DND-41 (cell line): ENCODE measurements around the gene RBBP7.

Experiments
- CTCF ChIP-seq: IDR thresholded peaks from 2 replicates; pipeline ENCODE4 v1.5.1; 2012; ENCODE audit warnings: borderline replicate concordance, low read length, moderate library complexity, mild to moderate bottlenecking; ENCODE audit not compliant: poor library complexity, severe bottlenecking; ENCODE audit errors: extremely low read depth
- EZH2 ChIP-seq: IDR thresholded peaks from 3 replicates; pipeline ENCODE4 v1.6.1; 2012; ENCODE audit warnings: borderline replicate concordance, low read depth, mild to moderate bottlenecking, moderate library complexity, low read length, inconsistent platforms; ENCODE audit not compliant: severe bottlenecking

GRCh38 chrX:16796298-16796697, 73.9 kb downstream of the RBBP7 start:
- TF ChIP-seq CTCF, result no peak
- no peak for TF ChIP-seq EZH2
